ENCODE results near the gene SUSD4.

SUSD4 gene

DNA sequence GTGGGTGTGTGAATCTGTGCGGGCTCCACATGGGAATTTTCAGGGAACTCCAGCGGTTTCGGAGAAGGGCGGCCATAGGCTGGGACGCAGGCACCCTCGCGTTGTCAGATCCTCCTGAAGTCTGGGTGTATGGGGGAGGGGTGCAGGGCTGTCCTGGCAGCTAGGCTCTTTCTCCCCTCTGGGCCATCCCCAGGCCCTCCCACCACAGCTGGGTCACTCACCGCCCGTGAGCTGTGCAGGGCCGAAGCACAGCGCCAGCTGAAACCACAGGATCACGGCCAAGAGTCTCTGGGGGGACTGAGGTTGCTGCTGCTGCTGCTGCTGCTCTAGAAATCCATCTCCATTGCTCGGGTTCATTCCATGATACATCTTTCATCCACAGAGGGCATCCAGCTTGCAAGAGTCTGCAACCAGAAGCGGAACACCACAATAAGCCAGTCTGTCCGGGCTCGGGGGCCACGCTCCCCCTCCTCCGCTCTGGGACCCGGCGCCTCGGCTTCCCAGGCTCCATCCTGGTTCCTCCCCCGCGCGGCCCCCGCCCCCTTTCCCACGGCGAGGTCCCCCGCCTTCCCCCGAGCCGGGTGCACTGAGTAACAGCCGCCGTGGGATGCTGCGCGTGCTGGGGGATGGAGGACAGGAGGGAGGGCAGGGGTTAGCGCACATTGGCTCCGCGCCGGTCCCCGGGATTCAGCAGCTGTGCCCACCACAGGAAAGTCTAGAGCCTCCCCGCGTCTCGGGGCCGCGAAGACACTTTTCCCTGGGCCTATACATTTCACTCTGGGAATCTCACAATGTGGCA, 720 bp downstream of the SUSD4 start:
- DNase-seq (ENCODE audit: low read depth, low spot score), result peak; percentile 54

- DNase-seq (ENCODE audit: low read depth, low spot score), result no peak
These were observed 5.2 kb downstream of the SUSD4 start for GRCh38 chr1:223358826-223359225.

DNA sequence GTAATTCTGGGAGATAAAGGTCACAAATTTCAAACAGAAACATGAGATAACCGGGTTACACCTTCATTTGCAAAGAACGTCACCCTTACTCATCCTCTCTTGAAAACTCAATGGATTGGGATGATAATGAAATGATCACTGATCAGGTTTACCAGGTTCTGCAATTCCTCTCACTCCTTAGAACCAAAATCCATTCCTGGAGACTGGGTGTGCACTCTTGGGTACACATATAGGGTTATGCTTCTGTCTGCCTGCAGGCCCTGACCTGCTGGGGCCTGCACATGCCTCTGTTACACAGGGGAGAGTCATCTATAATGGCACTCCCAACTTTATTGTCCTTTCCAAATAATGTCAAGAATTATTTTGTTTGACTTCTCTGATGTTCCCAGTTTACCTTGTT, 8.3 kb downstream of the SUSD4 start:
- no peak for DNase-seq (ENCODE audit: low read depth, low spot score)

DNA sequence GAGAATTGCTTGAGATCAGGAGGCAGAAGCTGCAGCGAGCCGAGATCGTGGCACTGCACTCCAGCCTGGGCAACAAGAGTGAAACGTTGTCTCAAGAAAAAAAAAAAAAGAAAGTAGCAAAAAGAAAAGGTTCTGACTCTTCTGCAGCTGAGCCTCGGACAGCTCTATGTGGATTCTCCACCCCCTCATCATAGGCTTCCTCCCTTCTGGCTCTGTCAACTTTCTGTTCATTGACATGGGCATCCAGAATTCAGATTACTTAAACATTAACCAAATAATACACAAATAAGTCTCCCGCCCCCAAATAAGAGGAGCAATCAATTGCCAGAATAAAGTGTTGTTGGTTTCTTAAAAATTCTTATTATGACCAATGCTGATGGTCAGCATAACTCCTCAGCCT, 10.0 kb downstream of the SUSD4 start:
- DNase-seq (ENCODE audit: low read depth, low spot score), result no peak

DNA sequence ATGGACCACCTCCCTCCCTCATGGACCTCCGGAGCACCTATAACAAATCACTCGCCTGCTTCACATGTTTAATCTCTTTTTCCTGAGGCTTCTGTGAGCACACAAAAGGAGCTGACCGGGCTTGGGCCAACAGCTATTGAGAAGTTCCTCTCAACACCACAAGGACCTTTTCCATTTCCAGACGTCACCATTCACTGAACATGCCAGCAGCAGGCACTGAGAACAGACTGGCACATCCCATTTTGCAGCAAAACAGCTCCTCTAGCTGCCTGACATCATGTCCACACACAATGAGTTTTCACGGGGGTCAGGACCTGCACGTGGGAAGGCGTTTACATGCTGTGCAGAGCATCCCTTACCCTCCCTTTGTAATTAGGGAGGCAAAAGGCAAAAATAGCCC, 11.0 kb downstream of the SUSD4 start:
- DNase-seq (ENCODE audit: low read depth, low spot score), result no peak

DNA sequence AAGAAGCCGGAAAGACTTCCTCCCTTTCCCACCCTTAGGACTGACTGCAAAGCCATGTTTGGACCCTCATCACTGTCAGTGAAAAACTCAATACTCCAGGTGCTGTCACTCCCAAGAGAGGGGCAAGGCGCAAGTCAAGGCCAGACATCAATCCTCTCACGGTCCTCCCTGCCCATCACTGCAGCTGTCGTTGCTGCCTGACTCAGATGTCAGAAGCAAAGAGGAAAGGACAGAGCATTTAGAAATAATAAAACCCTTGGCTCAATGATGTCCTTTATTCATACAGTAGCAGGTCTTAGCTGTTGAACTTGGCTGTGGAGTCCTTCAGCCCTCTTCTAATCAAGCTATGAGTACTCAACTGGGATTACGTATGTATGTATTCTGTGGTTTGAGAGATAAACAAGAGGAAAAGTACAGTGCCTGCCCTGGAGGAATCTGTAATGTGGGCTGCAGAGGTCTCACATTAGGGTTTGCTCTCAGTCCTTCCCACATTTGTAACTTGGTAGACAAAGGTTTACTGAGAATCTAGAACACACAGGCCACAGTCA, 13.5 kb downstream of the SUSD4 start:
- DNase-seq (ENCODE audit: low read depth, low spot score), result no peak

DNA sequence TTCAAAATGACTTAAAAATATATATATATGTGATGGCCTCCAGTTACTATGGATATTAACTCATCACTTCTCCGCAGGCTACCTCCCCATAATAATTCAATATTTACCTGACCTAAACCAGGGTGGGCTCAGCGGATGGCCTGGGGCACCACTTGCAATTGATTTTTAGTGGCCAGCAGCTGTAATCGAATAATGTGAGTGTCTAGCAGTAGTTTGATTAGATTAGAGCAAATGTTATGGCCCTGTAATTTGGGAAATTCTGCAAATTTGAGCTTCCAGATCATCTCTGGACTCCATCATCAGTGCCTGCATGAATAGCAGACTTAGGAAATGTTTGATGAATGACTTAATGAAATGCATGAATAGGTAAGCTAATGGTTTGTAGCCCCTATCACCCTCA, 14.7 kb downstream of the SUSD4 start:
- no peak for DNase-seq (ENCODE audit: low read depth, low spot score)

- DNase-seq (ENCODE audit: low read depth, low spot score), result no peak
These were observed 15.5 kb downstream of the SUSD4 start for GRCh38 chr1:223348439-223348838.

- DNase-seq (ENCODE audit: low read depth, low spot score), result no peak
These were observed 16.4 kb downstream of the SUSD4 start for GRCh38 chr1:223347583-223347982.

DNA sequence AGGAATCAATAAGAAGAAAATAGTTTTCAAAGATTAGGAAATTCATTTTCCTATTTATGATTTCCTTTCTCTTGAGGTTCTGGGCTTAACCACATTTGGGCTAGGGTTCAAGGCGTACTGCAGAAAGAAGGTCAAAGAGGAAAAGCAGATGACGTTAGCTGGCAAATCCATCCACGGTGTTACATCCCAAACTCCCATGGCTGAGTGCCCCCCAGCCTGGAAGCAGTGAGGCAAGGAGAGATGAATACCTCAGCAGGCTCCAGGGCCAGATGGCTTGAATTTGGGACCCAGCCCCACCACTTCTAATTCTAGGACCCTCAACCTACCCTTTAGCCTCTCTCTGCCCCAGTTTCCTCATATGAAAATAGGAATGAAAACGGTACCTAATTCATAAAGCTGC, 17.7 kb downstream of the SUSD4 start:
- no peak for DNase-seq (ENCODE audit: low read depth, low spot score)

DNA sequence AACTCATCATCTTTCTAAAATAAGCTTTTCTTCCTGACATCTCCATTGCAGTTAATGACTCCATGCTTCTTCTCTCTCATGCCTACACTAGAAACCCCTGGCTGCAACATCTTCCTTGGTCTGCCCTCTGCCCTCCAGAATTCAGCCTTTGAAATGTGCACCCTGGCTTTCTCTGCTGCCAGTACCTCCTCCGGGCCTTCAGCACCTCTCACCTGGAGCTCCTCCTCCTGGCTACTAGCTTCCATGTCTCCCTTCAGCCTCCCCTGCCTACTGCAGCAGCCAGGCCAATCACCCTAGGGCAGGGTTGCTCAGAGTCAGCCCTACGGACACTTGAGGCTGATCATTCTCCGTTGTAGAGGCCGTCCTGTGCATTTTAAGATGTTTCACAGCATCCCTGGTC, 18.3 kb downstream of the SUSD4 start:
- no peak for DNase-seq (ENCODE audit: low read depth, low spot score)

GRCh38 chr1:223344491-223344890, 19.5 kb downstream of the SUSD4 start:
- no peak for DNase-seq (ENCODE audit: low read depth, low spot score)

GRCh38 chr1:223343692-223344091, 20.3 kb downstream of the SUSD4 start:
- no peak for DNase-seq (ENCODE audit: low read depth, low spot score)

GRCh38 chr1:223341121-223341520, 22.9 kb downstream of the SUSD4 start:
- DNase-seq (ENCODE audit: low read depth, low spot score), result no peak

DNA sequence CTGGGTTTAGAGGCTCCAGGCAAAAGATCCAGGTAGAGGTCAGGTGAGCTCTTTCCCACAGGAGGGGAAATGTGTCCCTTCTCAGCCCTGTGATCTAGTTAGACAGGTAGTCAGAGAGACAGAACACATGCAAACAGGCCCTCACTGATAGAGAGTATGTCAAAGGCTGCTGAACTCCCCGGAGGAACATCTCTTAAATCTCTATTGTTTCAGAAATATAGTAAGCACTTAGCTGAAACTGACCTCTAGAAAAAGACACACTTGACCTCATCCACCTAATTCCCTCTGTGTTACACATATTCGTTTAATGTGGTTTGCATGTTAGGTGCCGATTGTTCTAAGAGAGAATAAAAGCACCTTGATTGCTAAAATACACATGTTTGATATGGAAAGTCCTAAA, 23.3 kb downstream of the SUSD4 start:
- no peak for DNase-seq (ENCODE audit: low read depth, low spot score)

GRCh38 chr1:223339861-223340260, 24.1 kb downstream of the SUSD4 start:
- no peak for DNase-seq (ENCODE audit: low read depth, low spot score)

- DNase-seq (ENCODE audit: low read depth, low spot score), result no peak
These were observed 24.9 kb downstream of the SUSD4 start for GRCh38 chr1:223338811-223339746.

- peak; percentile 52 for DNase-seq (ENCODE audit: low read depth, low spot score)
These were observed 26.7 kb downstream of the SUSD4 start for GRCh38 chr1:223337174-223337869.

DNA sequence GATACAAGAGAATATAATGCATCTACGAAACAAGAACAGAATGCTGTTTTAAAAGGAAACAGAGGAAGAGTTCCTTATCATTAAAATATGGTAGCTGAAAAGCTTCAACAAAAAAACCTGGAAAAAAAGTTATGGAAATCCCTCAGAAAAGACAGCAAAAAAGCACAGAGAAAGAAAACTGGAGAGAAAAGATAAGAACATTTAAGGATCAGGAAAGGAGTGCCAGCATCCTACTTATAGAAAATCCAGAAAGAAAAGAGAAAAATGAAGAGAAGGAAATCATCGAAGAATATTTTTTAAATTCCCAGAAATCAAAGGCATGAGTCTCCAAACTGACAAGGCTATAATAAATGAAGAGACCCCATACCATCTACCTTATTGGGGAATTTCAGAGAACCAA, 29.8 kb downstream of the SUSD4 start:
- DNase-seq (ENCODE audit: low read depth, low spot score), result no peak

GRCh38 chr1:223332997-223333396, 31.0 kb downstream of the SUSD4 start:
- no peak for DNase-seq (ENCODE audit: low read depth, low spot score)

- no peak for DNase-seq (ENCODE audit: low read depth, low spot score)
These were observed 32.0 kb downstream of the SUSD4 start for GRCh38 chr1:223331929-223332328.

DNA sequence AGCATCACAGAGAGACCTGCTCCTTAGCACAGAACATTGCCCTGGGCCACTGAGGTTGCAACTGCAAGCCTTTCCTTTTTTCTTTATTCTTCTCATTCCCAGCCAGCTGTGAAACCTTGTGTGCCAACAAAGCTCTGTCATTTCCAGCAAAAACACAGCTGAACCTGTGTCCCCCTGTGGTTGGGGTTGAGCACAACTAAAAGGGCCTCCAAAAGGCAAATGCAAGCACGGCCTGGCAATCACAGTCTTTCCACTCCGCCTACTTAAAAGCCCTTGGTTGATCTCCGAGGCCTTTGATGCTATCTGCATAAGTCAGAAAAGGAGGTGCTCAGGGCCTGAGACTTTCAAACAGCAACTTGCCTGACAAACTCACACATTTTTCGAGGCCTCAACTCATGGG, 32.7 kb downstream of the SUSD4 start:
- DNase-seq (ENCODE audit: low read depth, low spot score), result peak; percentile 27

Data from ELF-1 (cell line).